GM19455 (cell line): ENCODE measurements around the gene VPREB3.

ENCODE experiments used
- ATAC-seq: cut with Tn5 transposase; IDR thresholded peaks from one replicate; pipeline ENCODE4 v1.9.1; 2021; ENCODE audit not compliant: unreplicated experiment

VPREB3 gene

DNA sequence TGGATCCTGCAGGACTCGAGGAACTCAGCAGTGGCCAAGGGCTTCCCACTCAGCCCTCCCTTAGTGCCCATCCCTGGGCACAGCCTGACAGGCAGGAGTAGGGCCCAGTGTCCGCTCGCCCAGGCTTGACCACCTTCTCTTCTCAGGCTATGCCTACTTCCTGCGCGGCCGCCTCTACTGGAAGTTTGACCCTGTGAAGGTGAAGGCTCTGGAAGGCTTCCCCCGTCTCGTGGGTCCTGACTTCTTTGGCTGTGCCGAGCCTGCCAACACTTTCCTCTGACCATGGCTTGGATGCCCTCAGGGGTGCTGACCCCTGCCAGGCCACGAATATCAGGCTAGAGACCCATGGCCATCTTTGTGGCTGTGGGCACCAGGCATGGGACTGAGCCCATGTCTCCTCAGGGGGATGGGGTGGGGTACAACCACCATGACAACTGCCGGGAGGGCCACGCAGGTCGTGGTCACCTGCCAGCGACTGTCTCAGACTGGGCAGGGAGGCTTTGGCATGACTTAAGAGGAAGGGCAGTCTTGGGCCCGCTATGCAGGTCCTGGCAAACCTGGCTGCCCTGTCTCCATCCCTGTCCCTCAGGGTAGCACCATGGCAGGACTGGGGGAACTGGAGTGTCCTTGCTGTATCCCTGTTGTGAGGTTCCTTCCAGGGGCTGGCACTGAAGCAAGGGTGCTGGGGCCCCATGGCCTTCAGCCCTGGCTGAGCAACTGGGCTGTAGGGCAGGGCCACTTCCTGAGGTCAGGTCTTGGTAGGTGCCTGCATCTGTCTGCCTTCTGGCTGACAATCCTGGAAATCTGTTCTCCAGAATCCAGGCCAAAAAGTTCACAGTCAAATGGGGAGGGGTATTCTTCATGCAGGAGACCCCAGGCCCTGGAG is 29.3 kb upstream of the VPREB3 start:
- ATAC-seq: no peak

DNA sequence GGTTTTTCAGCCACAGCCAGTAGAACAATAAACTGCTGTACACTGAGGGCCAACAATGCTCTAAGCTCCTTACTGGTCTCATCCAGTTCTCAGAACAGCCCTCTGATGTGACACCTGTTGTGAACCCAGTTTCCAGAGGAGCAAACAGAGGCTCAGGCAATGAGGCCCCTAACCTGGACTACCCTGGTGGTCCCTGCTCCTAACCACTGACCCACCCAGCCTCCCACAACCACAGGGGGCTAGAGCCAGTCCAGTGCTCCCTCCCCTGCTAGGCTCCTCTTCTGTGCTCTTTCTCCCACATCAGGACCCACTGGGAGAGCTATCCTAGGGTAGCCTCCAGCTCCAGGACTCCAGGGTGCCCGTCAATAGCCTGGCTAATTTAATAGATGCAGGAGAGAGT is 28.5 kb upstream of the VPREB3 start:
- no peak for ATAC-seq

- no peak for ATAC-seq
These were observed 28.0 kb upstream of the VPREB3 start for GRCh38 chr22:23782252-23782651.

DNA sequence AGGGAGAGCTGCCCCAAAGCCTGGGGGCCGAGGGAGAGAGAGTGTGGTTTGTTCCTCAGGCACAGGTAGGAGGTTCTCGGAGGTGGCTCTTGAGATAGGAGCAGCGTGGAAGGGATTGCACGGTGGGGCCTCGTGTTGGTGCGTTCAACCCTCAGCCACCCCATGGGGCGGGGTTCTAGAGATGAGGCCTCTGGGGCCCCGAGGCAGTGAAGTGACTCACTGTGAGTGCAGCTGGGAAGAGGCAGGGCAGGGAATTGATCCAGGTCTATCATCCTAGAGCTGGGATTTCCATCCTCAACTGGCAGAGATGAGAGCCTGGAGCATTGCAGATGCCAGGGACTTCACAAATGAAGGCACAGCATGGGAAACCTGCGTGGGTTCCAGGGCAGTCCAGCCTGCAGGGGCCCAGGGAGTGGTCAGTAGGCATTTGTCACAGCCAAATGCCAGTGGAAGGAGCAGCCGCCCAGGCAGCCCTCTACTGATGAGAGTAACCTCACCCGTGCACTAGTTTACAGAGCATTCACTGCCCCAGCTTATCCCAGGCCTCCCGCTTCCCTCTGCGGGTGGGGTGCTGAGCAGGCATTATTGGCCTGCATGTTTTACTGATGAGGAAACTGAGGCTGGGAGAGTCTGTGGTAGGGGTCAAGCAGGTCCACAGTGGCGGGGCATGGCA is 27.4 kb upstream of the VPREB3 start:
- no peak for ATAC-seq

GRCh38 chr22:23781065-23781464 is 26.8 kb upstream of the VPREB3 start:
- ATAC-seq: no peak

GRCh38 chr22:23780146-23780748 is 26.0 kb upstream of the VPREB3 start:
- no peak for ATAC-seq

DNA sequence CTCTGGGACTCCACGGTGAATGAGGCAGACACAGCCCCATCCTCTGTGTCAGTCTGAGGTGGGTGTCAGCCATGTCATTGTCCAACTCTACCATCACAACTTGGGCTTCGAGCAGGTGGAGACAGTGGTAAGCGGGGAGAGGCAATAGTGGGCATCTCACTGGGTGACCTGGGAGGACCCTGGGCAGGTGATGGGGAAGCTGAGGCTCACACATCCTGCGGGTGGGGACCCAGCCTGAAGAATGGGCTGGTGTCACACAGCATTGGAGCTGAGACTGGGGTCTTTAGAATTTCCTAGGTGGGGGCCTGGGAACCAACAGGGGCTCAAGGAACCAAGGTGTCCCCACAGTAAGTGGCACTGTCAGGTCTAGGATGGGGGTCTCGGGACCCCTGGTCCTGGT is 25.5 kb upstream of the VPREB3 start:
- no peak for ATAC-seq

- ATAC-seq: no peak
These were observed 24.9 kb upstream of the VPREB3 start for GRCh38 chr22:23779083-23779482.

- no peak for ATAC-seq
These were observed 24.3 kb upstream of the VPREB3 start for GRCh38 chr22:23778577-23778900.

DNA sequence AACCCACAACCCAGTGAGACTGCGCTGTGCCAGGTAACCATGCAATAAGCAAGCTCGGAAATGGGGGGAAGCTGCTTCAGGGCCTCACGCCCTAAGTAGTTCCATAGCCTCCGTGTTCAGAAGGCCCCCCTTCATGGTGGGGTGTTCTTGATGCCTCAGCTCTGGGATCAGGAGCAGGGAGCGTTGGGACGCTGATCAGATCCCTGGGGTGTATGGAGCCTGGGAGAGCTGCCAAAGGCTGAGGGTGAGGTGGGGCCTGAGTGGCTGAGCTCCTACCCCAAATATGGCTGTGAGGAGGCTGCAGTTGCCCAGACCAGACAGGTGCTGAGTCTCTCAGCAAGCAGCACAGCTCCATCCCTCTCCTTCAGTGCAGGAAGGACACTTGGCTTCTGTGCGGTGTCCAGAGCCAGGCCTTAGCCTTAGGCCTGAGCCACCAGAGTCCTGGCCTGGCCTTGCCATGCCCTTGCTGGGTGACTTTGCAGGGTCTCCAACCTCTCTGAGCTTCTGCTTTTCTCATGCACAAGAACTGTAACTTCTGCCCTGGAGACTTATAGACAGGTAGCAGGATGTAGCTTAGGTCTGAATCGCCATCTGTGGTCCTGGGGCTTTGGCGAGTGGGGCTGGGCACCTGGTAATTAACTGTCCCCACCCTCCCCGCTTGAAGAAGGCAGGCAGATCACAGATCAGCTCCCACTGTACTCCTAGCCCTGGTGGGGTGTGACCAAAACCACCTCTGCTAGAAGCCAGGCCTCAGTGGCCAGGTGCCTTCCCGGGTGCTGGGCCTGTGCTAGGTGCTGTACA is 23.8 kb upstream of the VPREB3 start:
- no peak for ATAC-seq

GRCh38 chr22:23775779-23776375 is 21.7 kb upstream of the VPREB3 start:
- ATAC-seq: no peak

GRCh38 chr22:23774922-23775436 is 20.8 kb upstream of the VPREB3 start:
- no peak for ATAC-seq

GRCh38 chr22:23774114-23774921 is 20.1 kb upstream of the VPREB3 start:
- ATAC-seq: no peak

DNA sequence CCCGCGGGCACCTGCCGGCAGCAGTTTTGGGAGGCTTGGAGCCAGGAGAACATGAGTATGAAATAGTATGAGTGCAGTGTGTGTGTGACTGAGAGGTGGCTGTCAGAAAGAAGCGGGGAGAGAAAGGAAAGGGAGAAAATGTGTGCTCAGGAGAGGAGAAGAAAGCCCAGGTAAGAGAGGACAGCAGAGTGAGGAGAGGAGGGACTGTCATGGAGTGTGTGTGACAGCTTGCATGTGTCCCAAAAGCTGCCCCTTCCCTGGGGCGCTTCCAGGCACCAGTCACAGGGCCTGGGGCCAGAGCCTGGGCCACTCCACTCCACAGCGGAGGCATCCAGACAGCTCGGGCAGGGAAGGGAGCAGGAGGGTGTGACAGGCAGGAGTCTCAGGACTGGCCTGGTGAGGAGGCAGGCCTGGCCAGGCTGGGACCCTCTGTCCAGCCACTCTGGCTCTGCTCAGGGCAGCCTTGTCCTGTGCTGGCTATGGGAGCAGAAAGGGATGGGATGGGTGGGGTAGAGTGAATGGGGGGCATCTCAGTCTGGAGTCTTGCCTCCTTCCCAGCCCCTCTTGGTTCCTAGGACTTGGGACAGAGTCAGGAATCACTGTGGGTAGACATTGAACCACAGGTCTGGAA is 19.4 kb upstream of the VPREB3 start:
- no peak for ATAC-seq

- no peak for ATAC-seq
These were observed 18.6 kb upstream of the VPREB3 start, which contains the start of gene MMP11 for GRCh38 chr22:23772649-23773473. Gene MMP11, plus strand, starts transcription at chr22:23772849. Its CDS starts 22 bp downstream, at chr22:23772871.

- ATAC-seq: no peak
These were observed 18.1 kb upstream of the VPREB3 start for GRCh38 chr22:23772315-23772648.

GRCh38 chr22:23769321-23769965 is 15.2 kb upstream of the VPREB3 start:
- no peak for ATAC-seq
